Peyer's patch (tissue), 4 donors: ENCODE data around the gene C5orf46. TPM values are rescaled to one million over a fixed set of nuclear protein-coding genes. Genes with fewer than 3 reads are reported as not detected.

Source experiments
- DNase-seq, 3 donors: peaks; one replicate each; pipeline ENCODE4 v3.0.0-alpha.2; 2017 to 2019
- H3K27ac ChIP-seq, 4 donors: fragments of 200-600 bp; sonication (generic); one replicate each; pipeline ENCODE4 v1.5.1; 2016 to 2019
- H3K27me3 ChIP-seq, 2 donors: fragments of 200-600 bp; sonication (generic); one replicate each; pipeline ENCODE4 v1.5.1; 2019
- H3K36me3 ChIP-seq, 3 donors: fragments of 200-600 bp; sonication (generic); one replicate each; pipeline ENCODE4 v1.5.1; 2016 to 2019
- H3K4me1 ChIP-seq, 4 donors: fragments of 200-600 bp; sonication (generic); one replicate each; pipeline ENCODE4 v1.5.1; 2016 to 2019
- H3K4me3 ChIP-seq, 4 donors: fragments of 200-600 bp; sonication (generic); 1 replicate in 3 of 4; 2 replicates in 1 of 4; pipeline ENCODE4 v1.5.1; 2016 to 2019; ENCODE audit warnings: mild to moderate bottlenecking in 1 of 4
- H3K9me3 ChIP-seq, 4 donors: fragments of 200-600 bp; sonication (generic); one replicate each; pipeline ENCODE4 v1.5.1; 2016 to 2019; ENCODE audit warnings: mild to moderate bottlenecking in 1 of 4
- POLR2A ChIP-seq, 2 donors: fragments of 450-650 bp; IDR thresholded peaks; one replicate each; pipeline ENCODE4 v1.5.1; 2017; ENCODE audit warnings: antibody characterized with exemption in 2 of 2, mild to moderate bottlenecking in 2 of 2, moderate library complexity in 2 of 2
- total RNA-seq, 4 donors: library from RNA; depleted of rRNA; stranded (reverse); fragments of >200 nt; gene quantifications; one replicate each; pipeline ENCODE4 v1.1.0, GENCODE V29; 2016
- TF ChIP-seq, protein P1 (sequence below), 6 experiments: fragments of 450-650 bp in 4 of 6; fragments of 200-600 bp in 2 of 6; sonication (generic) in 1 of 6; IDR thresholded peaks; one replicate each; pipeline ENCODE4 v1.5.1; 2017 to 2019; ENCODE audit warnings: antibody characterized with exemption in 6 of 6, mild to moderate bottlenecking in 3 of 6, moderate library complexity in 1 of 6

Gene C5orf46
- total RNA-seq, 4 donors from 2014 or later: not detected

DNA sequence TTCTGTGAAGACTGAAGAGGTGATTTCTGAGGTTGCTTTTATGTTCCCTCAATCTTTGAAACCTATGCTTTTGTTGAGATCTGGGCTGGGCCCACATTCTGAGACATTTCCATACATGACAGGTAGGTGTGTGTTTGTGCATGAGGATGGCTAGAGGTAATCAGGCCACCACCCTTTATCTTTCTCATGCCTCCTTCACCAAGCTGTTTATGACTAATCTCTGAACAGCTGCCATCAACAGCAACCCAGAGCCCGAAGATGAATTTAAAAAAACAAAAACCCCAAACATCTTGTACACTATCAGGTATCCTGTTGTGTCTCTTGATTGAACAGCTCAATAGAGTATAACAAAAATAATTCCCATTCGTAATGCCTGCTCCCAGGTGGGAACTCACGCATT lies 12.6 kb upstream of the C5orf46 start:
- Histone ChIP-seq H3K9me3 (no peaks in the 10 kb centered on the region), H3K4me1 (no peaks in the 10 kb centered on the region), H3K36me3 (no peaks in the 10 kb centered on the region), H3K4me3 (no peak overlapping the region), H3K27ac (no peak overlapping the region), H3K27me3 (no peaks in the 10 kb centered on the region)
- TF ChIP-seq, protein P1, sequence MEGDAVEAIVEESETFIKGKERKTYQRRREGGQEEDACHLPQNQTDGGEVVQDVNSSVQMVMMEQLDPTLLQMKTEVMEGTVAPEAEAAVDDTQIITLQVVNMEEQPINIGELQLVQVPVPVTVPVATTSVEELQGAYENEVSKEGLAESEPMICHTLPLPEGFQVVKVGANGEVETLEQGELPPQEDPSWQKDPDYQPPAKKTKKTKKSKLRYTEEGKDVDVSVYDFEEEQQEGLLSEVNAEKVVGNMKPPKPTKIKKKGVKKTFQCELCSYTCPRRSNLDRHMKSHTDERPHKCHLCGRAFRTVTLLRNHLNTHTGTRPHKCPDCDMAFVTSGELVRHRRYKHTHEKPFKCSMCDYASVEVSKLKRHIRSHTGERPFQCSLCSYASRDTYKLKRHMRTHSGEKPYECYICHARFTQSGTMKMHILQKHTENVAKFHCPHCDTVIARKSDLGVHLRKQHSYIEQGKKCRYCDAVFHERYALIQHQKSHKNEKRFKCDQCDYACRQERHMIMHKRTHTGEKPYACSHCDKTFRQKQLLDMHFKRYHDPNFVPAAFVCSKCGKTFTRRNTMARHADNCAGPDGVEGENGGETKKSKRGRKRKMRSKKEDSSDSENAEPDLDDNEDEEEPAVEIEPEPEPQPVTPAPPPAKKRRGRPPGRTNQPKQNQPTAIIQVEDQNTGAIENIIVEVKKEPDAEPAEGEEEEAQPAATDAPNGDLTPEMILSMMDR (IDR thresholded peaks at IDR 0.05): no peak
- no peak for TF ChIP-seq POLR2A (IDR thresholded peaks at IDR 0.05)
- DNase-seq: no peak

DNA sequence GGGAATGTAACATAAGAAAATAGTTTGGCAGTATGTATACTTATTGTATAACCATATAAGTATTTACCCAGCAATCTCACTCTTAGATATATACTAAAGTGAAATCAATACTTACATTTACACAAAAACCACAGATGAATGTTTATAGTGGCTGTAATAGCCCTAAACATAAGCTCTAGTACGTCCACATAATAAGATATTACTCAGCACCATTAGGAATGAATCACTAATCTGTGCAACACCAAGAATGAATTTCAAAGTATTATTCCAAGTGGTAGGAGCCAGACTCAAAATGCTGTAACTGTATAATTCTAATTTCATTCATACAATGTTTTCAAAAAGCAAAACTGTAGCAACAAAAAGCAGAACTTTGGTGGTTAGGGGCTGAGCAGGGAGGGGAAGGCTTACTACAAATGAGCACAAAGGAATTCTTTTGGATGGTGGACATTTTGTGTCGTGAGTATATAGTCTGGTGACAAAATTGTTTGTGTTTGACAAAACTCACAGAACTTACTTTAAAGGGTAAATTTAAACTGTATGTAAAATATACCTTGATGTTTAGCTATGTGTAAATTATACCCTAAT lies 11.9 kb upstream of the C5orf46 start:
- no peak for TF ChIP-seq POLR2A (IDR thresholded peaks at IDR 0.05)

DNA sequence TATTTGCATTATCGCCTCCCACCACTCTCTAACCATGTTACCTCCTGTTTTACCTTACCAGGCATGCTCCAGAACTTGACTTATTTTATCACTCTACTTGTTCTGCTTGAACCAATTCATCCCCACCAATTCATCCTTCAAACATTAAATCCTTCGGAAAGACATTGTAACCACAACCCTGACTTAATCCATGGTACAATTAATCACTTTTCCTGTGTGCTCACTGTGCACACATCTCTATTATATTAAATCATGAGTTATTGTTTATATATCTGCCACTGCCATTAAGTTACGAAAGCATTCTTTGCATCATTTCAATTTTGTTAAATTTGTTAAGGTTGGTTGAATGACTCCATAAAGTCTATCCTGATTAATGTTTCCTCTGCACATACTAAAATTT lies 7.4 kb upstream of the C5orf46 start:
- TF ChIP-seq, protein P1 (IDR thresholded peaks at IDR 0.05): no peak
- no peak for TF ChIP-seq POLR2A (IDR thresholded peaks at IDR 0.05)
- Histone ChIP-seq H3K4me3 (no peak overlapping the region), H3K4me1 (no peaks in the 10 kb centered on the region), H3K27ac (no peak overlapping the region), H3K36me3 (no peaks in the 10 kb centered on the region), H3K27me3 (no peaks in the 10 kb centered on the region), H3K9me3 (no peaks in the 10 kb centered on the region)
- DNase-seq: no peak

More for the DNA sequence above, 11.9 kb upstream of the C5orf46 start:
- no peak for DNase-seq
- Histone ChIP-seq H3K27me3 (no peaks in the 10 kb centered on the region), H3K4me3 (no peak overlapping the region), H3K36me3 (no peaks in the 10 kb centered on the region), H3K9me3 (no peaks in the 10 kb centered on the region), H3K27ac (no peak overlapping the region), H3K4me1 (no peaks in the 10 kb centered on the region)

DNA sequence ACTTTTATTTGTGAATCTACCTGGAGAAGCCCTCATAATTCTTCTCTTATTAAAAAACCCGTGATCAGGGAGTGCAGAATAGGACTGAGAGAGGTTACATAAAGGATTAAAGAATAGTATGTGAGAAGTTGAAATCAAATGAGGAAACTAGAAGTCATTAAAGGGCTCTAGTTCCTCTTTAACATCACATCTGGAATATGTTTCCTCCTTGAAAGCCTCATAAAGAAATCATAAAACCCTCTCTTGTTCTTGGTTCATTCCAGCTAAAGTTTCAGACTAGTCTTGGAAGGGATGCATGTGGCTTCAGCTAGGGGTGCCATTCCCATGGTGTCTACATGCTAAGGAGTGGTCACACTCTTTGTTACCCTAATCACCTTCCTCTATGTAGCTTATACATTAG lies 5.7 kb upstream of the C5orf46 start:
- no peaks in the 10 kb centered on the region for H3K36me3 ChIP-seq
- H3K4me3 ChIP-seq: no peak overlapping the region
- DNase-seq: no peak
- H3K27me3 ChIP-seq: no peaks in the 10 kb centered on the region
- H3K27ac ChIP-seq: no peak overlapping the region
- H3K4me1 ChIP-seq: no peaks in the 10 kb centered on the region
- TF ChIP-seq, protein P1 (IDR thresholded peaks at IDR 0.05): no peak
- TF ChIP-seq POLR2A (IDR thresholded peaks at IDR 0.05): no peak
- no peaks in the 10 kb centered on the region for H3K9me3 ChIP-seq

DNA sequence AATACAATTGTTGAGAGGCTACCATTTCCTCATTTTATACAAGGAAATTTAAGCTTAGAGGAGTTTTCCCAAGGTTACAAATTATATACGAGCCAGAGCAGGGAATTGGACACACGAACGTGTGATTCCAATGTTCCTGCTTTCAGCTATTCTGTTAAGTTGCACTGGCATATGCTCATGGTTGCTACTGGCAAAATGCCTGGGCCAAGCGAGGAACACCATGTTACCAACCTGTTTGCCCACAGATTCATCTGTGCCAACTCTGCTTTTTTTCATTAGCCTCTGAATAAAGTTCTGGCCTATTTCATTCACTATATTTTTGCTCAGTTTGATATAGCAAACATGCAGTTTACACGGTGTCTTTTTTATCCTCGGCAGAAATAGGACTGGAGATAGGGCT lies 5.1 kb upstream of the C5orf46 start:
- no peaks in the 10 kb centered on the region for H3K9me3 ChIP-seq
- TF ChIP-seq, protein P1 (IDR thresholded peaks at IDR 0.05): no peak
- TF ChIP-seq POLR2A (IDR thresholded peaks at IDR 0.05): no peak
- DNase-seq: no peak
- H3K27ac ChIP-seq: no peak overlapping the region
- no peaks in the 10 kb centered on the region for H3K27me3 ChIP-seq
- H3K4me1 ChIP-seq: no peaks in the 10 kb centered on the region
- no peaks in the 10 kb centered on the region for H3K36me3 ChIP-seq
- no peak overlapping the region for H3K4me3 ChIP-seq

DNA sequence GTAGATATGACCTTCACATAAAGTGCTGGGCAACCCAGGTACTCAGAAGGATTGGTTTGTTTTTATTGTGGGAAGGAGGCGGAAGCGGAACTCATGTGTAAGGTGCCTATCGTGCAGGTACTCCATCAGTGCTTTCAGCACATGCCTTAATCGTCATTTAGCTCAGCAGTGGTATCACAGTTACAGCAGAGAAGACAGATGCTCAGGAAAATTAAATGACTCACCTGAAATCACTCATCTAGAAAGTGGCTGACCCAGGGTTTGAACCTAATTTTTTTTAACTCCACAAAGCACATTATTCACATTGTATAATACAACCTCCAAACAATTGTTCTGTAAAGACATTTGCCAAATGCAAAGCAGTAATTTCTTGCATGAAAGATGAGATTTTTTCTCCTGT lies 2.2 kb downstream of the C5orf46 start:
- Histone ChIP-seq H3K4me3 (no peak overlapping the region), H3K36me3 (no peaks in the 10 kb centered on the region), H3K9me3 (no peaks in the 10 kb centered on the region), H3K27ac (no peak overlapping the region), H3K4me1 (no peaks in the 10 kb centered on the region), H3K27me3 (no peaks in the 10 kb centered on the region)
- DNase-seq: no peak
- TF ChIP-seq POLR2A (IDR thresholded peaks at IDR 0.05): no peak

DNA sequence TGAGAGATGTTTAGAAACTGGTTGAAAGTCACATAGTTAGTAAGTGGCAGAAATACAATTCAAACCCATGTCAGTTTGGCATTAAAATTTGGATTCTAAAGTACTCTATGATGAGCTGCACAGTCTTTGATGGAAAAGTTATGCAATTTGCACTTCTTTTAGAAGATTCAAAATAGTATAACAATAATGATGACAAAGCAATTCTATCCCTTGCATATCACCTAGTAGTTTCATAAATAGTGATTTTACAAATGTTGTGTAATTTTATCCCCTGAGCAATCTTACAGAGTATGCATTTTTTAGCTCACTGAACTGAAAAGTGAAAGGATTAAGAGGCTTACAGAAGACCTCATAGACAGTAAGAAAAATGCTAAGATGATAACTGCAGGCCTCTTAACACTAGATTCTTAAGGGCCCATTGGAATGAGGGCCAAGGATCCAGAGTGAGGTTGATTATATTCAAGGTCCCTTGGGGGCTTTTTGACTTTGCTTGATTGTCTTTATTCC lies 3.7 kb downstream of the C5orf46 start:
- H3K9me3 ChIP-seq: no peaks in the 10 kb centered on the region
- no peaks in the 10 kb centered on the region for H3K4me1 ChIP-seq
- no peak overlapping the region for H3K27ac ChIP-seq
- no peak for DNase-seq
- no peak for TF ChIP-seq POLR2A (IDR thresholded peaks at IDR 0.05)
- TF ChIP-seq, protein P1 (IDR thresholded peaks at IDR 0.05): no peak
- no peaks in the 10 kb centered on the region for H3K27me3 ChIP-seq
- H3K4me3 ChIP-seq: no peak overlapping the region
- no peaks in the 10 kb centered on the region for H3K36me3 ChIP-seq
